PC-9 (cell line): ENCODE measurements around the gene HNRNPA2B1. TPM values are rescaled to one million over a fixed set of nuclear protein-coding genes. Genes with fewer than 3 reads are reported as not detected.

Experiments used
- Bru-seq: library from RNA; stranded (reverse); fragments of 400-500 nt; gene quantifications from one replicate; lab custom pipeline; 2021; lab: Mats Ljungman, UMichigan
- BruChase-seq, 2 experiments: library from RNA; stranded (reverse); fragments of 400-500 nt; gene quantifications; one replicate each; lab custom pipeline; 2021; lab: Mats Ljungman, UMichigan
- BruUV-seq: library from RNA; stranded (reverse); fragments of 400-500 nt; replicated peaks from 2 replicates; lab custom pipeline; 2021; lab: Mats Ljungman, UMichigan
- CTCF ChIA-PET: fragments of 300-600 bp; sonication (Branson Sonifier 250); formaldehyde crosslinking; loops from one replicate; lab custom pipeline; 2022; ENCODE audit warnings: antibody characterized with exemption; lab: Charles Lee
- POLR2A ChIA-PET: fragments of 300-600 bp; sonication (Branson Sonifier 250); formaldehyde crosslinking; loops from one replicate; lab custom pipeline; 2022; ENCODE audit warnings: antibody characterized with exemption; ENCODE audit not compliant: unreplicated experiment; lab: Charles Lee
- DNase-seq, 2 experiments: peaks; one replicate each; pipeline versions ENCODE4 v3.0.0 to v3.0.0-alpha.2; 2015 to 2022; ENCODE audit warnings: mixed read lengths in 1 of 2
- H2AFZ ChIP-seq: fragments of 200-600 bp; sonication (generic); 2 replicates; pipeline ENCODE4 v1.8.1; 2017; ENCODE audit warnings: antibody characterized with exemption
- H3F3A ChIP-seq: fragments of 200-600 bp; sonication (generic); 2 replicates; pipeline ENCODE4 v1.8.1; 2017; ENCODE audit warnings: antibody characterized with exemption, mild to moderate bottlenecking, low read depth; ENCODE audit not compliant: insufficient read depth
- H3K27ac ChIP-seq: fragments of 200-600 bp; sonication (generic); 2 replicates; pipeline ENCODE4 v1.6.1; 2016; ENCODE audit warnings: mixed run types
- H3K27me3 ChIP-seq: fragments of 200-600 bp; sonication (generic); 2 replicates; pipeline ENCODE4 v1.6.1; 2016; ENCODE audit warnings: low read depth, mixed run types; ENCODE audit not compliant: insufficient read depth
- H3K36me3 ChIP-seq: fragments of 200-600 bp; sonication (generic); 2 replicates; pipeline ENCODE4 v1.6.1; 2016; ENCODE audit warnings: low read depth, mixed run types
- H3K4me1 ChIP-seq: fragments of 200-600 bp; sonication (generic); replicated peaks from 2 replicates; pipeline ENCODE4 v1.6.1; 2016; ENCODE audit warnings: mixed run types; ENCODE audit not compliant: insufficient read depth
- H3K4me2 ChIP-seq: fragments of 200-600 bp; sonication (generic); 2 replicates; pipeline ENCODE4 v1.6.1; 2017; ENCODE audit warnings: mixed run types
- H3K4me3 ChIP-seq: fragments of 200-600 bp; sonication (generic); 2 replicates; pipeline ENCODE4 v1.6.1; 2016; ENCODE audit warnings: mixed run types
- H3K79me2 ChIP-seq: fragments of 200-600 bp; sonication (generic); 2 replicates; pipeline ENCODE4 v1.6.1; 2017; ENCODE audit warnings: low read depth, mixed run types
- H3K9me2 ChIP-seq: fragments of 200-600 bp; sonication (generic); 2 replicates; pipeline ENCODE4 v1.8.1; 2017; ENCODE audit warnings: mild to moderate bottlenecking; ENCODE audit not compliant: insufficient read depth
- H3K9me3 ChIP-seq: fragments of 200-600 bp; sonication (generic); 2 replicates; pipeline ENCODE4 v1.8.1; 2016; ENCODE audit warnings: low read depth; ENCODE audit not compliant: insufficient read depth
- H4K20me1 ChIP-seq: fragments of 200-600 bp; sonication (generic); 2 replicates; pipeline ENCODE4 v1.8.1; 2017; ENCODE audit not compliant: insufficient read depth
- EZH2 ChIP-seq: fragments of 200-600 bp; sonication (generic); IDR thresholded peaks from 2 replicates; pipeline ENCODE4 v1.8.0; 2017; ENCODE audit warnings: antibody characterized with exemption, low read depth
- intact Hi-C: fragments of 100-400 bp; cut with micrococcal nuclease; formaldehyde crosslinking; loops from one replicate; pipeline ENCODE4 v1.10.0; 2022; ENCODE audit not compliant: unreplicated experiment
- long read RNA-seq: library from polyadenylated mRNA; stranded (forward); transcript quantifications from one replicate; pipeline ENCODE4 v2.0.0, GENCODE V29; 2022
- total RNA-seq: library from RNA; stranded (reverse); gene quantifications from 2 replicates; pipeline ENCODE4 v1.2.3, GENCODE V29; 2021
- TF ChIP-seq, protein P1 (sequence below): fragments of 200-600 bp; sonication (generic); conservative IDR thresholded peaks from 2 replicates; pipeline ENCODE4 v1.6.1; 2017; ENCODE audit warnings: mixed run types, antibody characterized with exemption, mild to moderate bottlenecking, moderate library complexity

Gene HNRNPA2B1
- 526 and 792 TPM in 2 replicates for total RNA-seq
- Bru-seq, nascent RNA = percentile 100 among the genes with signal in this experiment
- BruChase-seq, experiment 1, labeled RNA remaining after a 2-hour chase = percentile 100 among the genes with signal in this experiment
- percentile 99 among the genes with signal in this experiment for BruChase-seq, experiment 2, labeled RNA remaining after a 6-hour chase
- long read RNA-seq, full-length matches to known transcripts = 813 of 2,385 reads
- long read RNA-seq, partial matches to known transcripts = 1,300 of 2,385 reads
- long read RNA-seq, other reads (novel, unspliced or antisense) = 272 of 2,385 reads

DNA sequence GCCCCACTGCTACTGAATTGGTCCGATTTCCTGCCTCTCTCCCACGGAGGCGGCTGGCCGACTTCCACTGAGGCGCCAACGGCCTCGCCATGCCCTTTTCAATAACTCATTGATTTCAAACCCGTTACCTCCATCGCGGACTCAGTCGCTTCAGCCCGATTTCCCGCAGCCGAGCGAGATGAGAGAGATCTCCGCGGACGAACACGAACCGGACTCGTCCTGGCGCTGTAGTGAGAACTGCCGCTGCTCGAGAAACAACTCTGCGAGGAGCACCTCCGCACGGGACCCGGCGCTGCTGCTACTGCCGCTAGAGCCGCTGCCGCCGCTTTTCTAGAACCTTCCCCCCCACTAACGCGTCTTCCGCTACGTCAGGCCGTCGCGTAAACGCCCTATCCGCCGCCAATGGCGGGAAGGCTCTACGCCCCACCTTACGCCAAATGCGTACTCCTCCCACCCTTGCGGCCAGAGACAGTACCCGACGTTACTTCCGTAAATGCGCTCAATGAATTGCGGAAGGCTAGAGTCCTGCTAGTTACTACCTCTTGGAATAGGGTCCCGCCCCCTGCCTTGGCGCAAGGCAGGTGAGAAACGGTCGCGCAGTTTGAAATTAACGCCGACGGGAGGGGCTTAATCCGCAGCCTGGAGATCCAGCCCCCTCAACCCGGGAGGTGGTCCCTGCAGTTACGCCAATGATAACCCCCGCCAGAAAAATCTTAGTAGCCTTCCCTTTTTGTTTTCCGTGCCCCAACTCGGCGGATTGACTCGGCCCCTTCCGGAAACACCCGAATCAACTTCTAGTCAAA is at the start of gene HNRNPA2B1:
Gene HNRNPA2B1 (minus strand): TSS at position 303 of the 803 bp plus-strand sequence. CDS start 169 bp downstream, at position 134.
- peak within 1 kb of the TSS; percentile 80 for H2AFZ ChIP-seq
- H3F3A ChIP-seq = peaks cover 54% of the 10 kb centered on the region
- intact Hi-C loops = loop anchor here (1.0 to 2.0 kb wide), 3 partner anchors 46 to 164 kb away; no protein-coding TSS in a partner anchor
- peak within 1 kb of the TSS; percentile 86 for H3K4me2 ChIP-seq
- H3K27ac ChIP-seq = peak within 1 kb of the TSS; percentile 92
- ChIA-PET POLR2A (no interaction called here), CTCF (interaction anchor here (0.6 to 0.9 kb wide), 3 partner anchors 168 to 338 kb away, joined by 3 to 5 read pairs (median 4); no protein-coding TSS in a partner anchor)
- H3K9me3 ChIP-seq = no peaks in the 10 kb centered on the region
- peaks cover 45% of the 10 kb centered on the region for H3K4me1 ChIP-seq
- peak; percentile 99 for DNase-seq
- peaks cover 76% of the 10 kb centered on the region for H4K20me1 ChIP-seq
- H3K9me2 ChIP-seq = no peaks in the 10 kb centered on the region
- BruUV-seq = no TSS peak
- no peak for TF ChIP-seq EZH2
- TF ChIP-seq, protein P1, sequence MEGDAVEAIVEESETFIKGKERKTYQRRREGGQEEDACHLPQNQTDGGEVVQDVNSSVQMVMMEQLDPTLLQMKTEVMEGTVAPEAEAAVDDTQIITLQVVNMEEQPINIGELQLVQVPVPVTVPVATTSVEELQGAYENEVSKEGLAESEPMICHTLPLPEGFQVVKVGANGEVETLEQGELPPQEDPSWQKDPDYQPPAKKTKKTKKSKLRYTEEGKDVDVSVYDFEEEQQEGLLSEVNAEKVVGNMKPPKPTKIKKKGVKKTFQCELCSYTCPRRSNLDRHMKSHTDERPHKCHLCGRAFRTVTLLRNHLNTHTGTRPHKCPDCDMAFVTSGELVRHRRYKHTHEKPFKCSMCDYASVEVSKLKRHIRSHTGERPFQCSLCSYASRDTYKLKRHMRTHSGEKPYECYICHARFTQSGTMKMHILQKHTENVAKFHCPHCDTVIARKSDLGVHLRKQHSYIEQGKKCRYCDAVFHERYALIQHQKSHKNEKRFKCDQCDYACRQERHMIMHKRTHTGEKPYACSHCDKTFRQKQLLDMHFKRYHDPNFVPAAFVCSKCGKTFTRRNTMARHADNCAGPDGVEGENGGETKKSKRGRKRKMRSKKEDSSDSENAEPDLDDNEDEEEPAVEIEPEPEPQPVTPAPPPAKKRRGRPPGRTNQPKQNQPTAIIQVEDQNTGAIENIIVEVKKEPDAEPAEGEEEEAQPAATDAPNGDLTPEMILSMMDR = no peak
- H3K36me3 ChIP-seq = peaks cover 70% of the 10 kb centered on the region
- H3K79me2 ChIP-seq = peaks cover 91% of the 10 kb centered on the region
- no peaks in the 10 kb centered on the region for H3K27me3 ChIP-seq
- peak within 1 kb of the TSS; percentile 98 for H3K4me3 ChIP-seq

DNA sequence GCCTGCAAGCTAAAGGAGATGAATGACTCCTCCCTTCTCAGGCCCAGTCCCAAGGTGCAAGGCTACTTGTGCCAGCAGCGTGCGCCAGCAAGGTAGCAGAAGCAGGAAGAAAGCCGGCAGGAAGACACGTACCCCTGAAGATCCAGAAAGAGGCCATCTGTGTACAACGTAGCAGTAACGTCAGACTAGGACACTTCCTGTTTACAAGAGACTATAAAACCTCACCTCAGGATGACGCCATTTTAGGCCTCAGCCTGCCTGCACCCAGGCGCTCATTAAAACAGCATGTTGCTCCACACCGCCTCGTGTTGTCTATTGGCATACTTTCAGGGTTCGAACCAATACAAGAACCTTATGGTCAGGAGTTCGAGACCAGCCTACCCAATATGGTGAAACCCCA is 49.7 kb upstream of the HNRNPA2B1 start:
- POLR2A ChIA-PET = no interaction called here
- DNase-seq = no peak
- Histone ChIP-seq H3K4me1 (no peaks in the 10 kb centered on the region), H2AFZ (no peak overlapping the region), H3K4me3 (no peak overlapping the region), H3K27me3 (no peaks in the 10 kb centered on the region), H3F3A (no peaks in the 10 kb centered on the region), H3K9me2 (no peaks in the 10 kb centered on the region), H3K79me2 (no peaks in the 10 kb centered on the region), H3K4me2 (no peak overlapping the region), H3K36me3 (no peaks in the 10 kb centered on the region), H3K27ac (no peak overlapping the region), H4K20me1 (no peaks in the 10 kb centered on the region), H3K9me3 (no peaks in the 10 kb centered on the region)
- BruUV-seq = no TSS peak
- intact Hi-C loops = no loop called here
- CTCF ChIA-PET = no interaction called here
- TF ChIP-seq, protein P1 = no peak
- no peak for TF ChIP-seq EZH2

- no peak overlapping the region for H2AFZ ChIP-seq
- no TSS peak for BruUV-seq
- H4K20me1 ChIP-seq = no peaks in the 10 kb centered on the region
- no peaks in the 10 kb centered on the region for H3K79me2 ChIP-seq
- H3K9me3 ChIP-seq = no peaks in the 10 kb centered on the region
- TF ChIP-seq, protein P1 = no peak
- no peak for TF ChIP-seq EZH2
- H3K36me3 ChIP-seq = no peaks in the 10 kb centered on the region
- no peaks in the 10 kb centered on the region for H3K9me2 ChIP-seq
- no peaks in the 10 kb centered on the region for H3K27me3 ChIP-seq
- POLR2A ChIA-PET = no interaction called here
- H3K4me2 ChIP-seq = no peak overlapping the region
- CTCF ChIA-PET = no interaction called here
- intact Hi-C loops = no loop called here
- no peak for DNase-seq
- H3K4me3 ChIP-seq = no peak overlapping the region
- no peak overlapping the region for H3K27ac ChIP-seq
- H3F3A ChIP-seq = no peaks in the 10 kb centered on the region
- no peaks in the 10 kb centered on the region for H3K4me1 ChIP-seq
These were observed 44.6 kb upstream of the HNRNPA2B1 start for GRCh38 chr7:26245150-26245549.
